GM06990 (cell line): ENCODE data around the gene PEX5L.
"Not testable (repeated sequence)": the region's sequence is repeated elsewhere in the genome, so short reads cannot be mapped to it uniquely, and the experiment has no call there.

Experiments
- DNase-seq: peaks from one replicate; pipeline ENCODE4 v3.0.0-alpha.2; 2011; ENCODE audit not compliant: insufficient read length; ENCODE audit errors: extremely low read depth
- H3K27me3 ChIP-seq: replicated peaks from 2 replicates; pipeline ENCODE4 v1.6.0; 2011; ENCODE audit warnings: low read length; ENCODE audit not compliant: control insufficient read depth, insufficient read depth
- H3K36me3 ChIP-seq: 2 replicates; pipeline ENCODE4 v1.5.1; 2011; ENCODE audit warnings: low read length; ENCODE audit not compliant: control insufficient read depth, insufficient read depth
- H3K4me3 ChIP-seq: replicated peaks from 2 replicates; pipeline ENCODE4 v1.5.1; 2011; ENCODE audit warnings: low read depth, mild to moderate bottlenecking, control low read depth, low read length
- CTCF ChIP-seq: IDR thresholded peaks from 2 replicates; pipeline ENCODE4 v1.5.1; 2011; ENCODE audit warnings: low read length, control low read depth, mild to moderate bottlenecking, inconsistent platforms; ENCODE audit not compliant: insufficient read depth, poor library complexity, severe bottlenecking

PEX5L gene

GRCh38 chr3:180059356-180059755, 22.6 kb upstream of the PEX5L start:
- Histone ChIP-seq H3K4me3 (no peak overlapping the region), H3K36me3 (no peaks in the 10 kb centered on the region), H3K27me3 (no peaks in the 10 kb centered on the region)
- no peak for TF ChIP-seq CTCF
- DNase-seq = no peak

- no peaks in the 10 kb centered on the region for H3K27me3 ChIP-seq
- no peak for DNase-seq
- H3K36me3 ChIP-seq = no peaks in the 10 kb centered on the region
- no peak overlapping the region for H3K4me3 ChIP-seq
- TF ChIP-seq CTCF = no peak
Measured at GRCh38 chr3:180058238-180058637, 21.5 kb upstream of the PEX5L start.

- DNase-seq, H3K4me3 ChIP-seq, H3K36me3 ChIP-seq, H3K27me3 ChIP-seq: not testable (repeated sequence)
Measured at GRCh38 chr3:180055656-180056055, 18.9 kb upstream of the PEX5L start.

- H3K27me3 ChIP-seq = no peaks in the 10 kb centered on the region
- H3K4me3 ChIP-seq = no peak overlapping the region
- no peak for TF ChIP-seq CTCF
- no peaks in the 10 kb centered on the region for H3K36me3 ChIP-seq
- no peak for DNase-seq
Measured at GRCh38 chr3:180049391-180049790, 12.7 kb upstream of the PEX5L start.

GRCh38 chr3:180048840-180049239, 12.1 kb upstream of the PEX5L start:
- DNase-seq = no peak
- Histone ChIP-seq H3K36me3 (no peaks in the 10 kb centered on the region), H3K4me3 (no peak overlapping the region), H3K27me3 (no peaks in the 10 kb centered on the region)
- TF ChIP-seq CTCF = no peak

- TF ChIP-seq CTCF = no peak
- Histone ChIP-seq H3K36me3 (no peaks in the 10 kb centered on the region), H3K4me3 (no peak overlapping the region), H3K27me3 (no peaks in the 10 kb centered on the region)
- no peak for DNase-seq
Measured at GRCh38 chr3:180048103-180048502, 11.4 kb upstream of the PEX5L start.
